GM21786 (cell line): Measurements from ENCODE around the gene CDK14.
A peak's percentile ranks its signal among the peaks of the same experiment; 100 is the strongest.

Experiments used
- ATAC-seq: cut with Tn5 transposase; IDR thresholded peaks from one replicate; pipeline ENCODE4 v1.9.1; 2021; ENCODE audit not compliant: unreplicated experiment

CDK14 gene

DNA sequence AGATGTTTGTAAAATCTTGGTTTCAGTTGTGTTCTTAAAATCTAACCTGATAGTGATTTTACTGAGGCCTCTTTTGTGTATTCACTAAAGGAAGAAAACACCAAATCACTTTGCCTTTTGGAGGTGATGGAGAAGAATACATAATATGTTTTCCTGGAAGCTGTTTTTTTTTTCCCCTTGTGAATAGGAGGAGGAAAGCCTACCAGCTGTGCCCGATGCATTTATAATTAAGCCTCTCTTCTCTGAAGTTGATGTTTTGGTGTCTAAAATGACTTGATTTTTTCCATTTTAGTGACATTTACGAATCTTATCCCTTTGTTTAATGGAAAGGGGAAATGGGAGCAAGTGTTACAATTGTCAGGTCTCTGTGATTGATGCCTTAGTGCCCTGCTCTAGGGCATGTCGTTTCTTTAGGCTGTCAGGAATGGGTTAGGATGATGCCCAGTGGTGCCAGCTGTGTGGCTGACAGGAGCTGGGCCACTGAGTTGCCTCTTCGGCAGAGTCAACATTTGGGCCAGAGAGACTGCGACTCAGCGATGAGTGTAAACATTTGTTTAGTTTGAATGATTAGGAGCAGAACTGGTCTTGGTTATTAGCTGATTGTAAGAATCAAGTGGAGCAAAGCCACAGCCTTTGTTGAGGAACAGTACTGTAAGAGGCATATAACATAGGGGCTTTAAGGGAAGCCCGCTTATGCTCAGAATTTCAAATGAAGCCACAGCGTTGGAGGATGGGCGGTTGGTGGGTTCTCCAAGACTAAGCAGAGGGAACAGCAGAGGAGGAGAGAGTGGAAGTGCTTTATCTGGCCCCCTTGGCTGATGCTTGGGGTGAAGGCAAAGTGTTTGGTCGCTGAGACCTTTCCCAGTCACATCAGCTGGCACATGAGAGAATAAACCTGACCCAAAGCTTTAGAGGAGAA lies 81.6 kb downstream of the CDK14 start:
- no peak for ATAC-seq

DNA sequence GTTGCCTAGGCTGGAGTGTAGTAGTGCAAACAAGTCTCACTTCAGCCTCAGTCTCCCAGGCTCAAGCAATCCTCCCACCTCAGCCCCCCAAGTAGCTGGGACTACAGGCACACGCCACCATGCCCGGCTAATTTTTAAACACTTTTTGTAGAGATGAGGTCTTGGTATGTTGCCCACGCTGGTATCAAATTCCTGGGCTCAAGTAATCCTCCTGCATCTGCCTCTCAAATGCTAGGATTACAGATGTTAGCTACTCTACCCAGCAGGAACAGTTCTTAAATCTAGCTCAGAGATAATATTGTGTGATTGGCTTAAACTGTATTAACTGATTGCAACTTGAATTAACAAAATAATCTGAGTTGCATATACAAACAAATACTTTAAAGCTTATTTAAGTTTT lies 82.9 kb downstream of the CDK14 start:
- no peak for ATAC-seq

DNA sequence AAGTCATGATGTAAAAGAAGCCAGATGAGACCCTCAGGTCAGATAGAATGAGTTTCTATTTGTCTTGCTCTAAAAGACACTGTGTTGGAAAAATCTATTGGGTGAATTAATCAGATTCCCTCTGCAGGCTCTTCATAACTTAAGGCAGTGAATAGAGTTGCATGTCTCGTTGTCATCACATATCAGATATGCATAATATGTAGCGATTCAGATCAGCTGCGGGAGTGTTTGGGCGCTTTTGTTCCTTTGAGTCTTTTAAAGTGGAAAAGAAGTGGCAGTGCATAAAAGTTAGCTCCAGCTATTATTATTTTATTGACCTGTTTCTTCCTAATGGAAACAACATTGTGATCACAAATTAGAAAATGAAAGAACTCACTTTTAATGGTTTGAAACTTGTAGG lies 84.4 kb downstream of the CDK14 start:
- ATAC-seq: no peak

DNA sequence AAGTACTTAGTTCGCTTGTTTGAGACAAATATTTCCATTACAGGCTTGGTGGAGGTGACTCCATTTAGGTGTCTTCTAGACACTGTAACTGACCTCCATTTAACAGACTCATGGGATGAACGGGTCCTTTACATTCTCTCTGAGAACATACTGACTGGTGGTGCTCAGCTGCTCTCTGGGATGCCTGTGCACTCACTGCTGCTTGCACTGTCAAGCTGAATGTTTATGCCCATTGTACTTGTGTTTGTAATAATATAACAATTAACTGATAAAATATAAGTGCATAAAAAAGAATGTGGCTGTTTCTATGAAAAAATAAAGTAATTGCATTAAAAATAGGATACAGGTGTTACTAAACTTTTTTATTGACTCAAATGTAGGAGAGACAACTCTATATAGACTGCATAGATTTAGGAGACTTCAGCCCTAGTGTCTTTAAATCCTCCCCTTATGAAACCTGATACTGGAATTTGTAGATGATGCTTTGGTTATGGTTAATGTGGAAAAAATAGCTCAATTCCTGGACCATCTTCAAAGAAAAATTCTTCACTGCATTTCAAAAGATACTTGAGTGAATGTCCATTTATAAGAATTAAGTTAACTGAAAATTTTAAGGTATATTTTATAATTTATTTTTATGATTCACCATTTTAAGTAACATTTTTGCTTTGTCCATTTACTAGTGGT lies 85.4 kb downstream of the CDK14 start:
- no peak for ATAC-seq

DNA sequence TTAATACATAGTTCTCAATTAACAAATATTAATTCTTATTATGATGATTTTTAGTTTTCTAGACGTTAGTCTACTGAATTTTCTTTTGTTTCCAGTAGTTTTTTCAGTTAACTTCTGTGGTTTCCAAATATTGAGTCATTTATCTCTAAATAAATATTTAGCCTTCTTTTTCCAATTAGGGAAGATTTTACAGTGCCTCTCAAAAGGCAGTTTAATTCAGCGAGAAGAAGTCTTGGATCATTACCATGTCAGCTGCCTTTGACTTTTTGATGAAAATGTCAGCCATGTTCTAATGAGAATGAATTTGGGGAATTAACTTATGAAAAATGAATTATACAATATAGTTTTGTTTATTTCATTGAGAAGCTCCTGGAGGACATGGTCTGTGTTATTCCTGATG lies 90.0 kb downstream of the CDK14 start:
- no peak for ATAC-seq

DNA sequence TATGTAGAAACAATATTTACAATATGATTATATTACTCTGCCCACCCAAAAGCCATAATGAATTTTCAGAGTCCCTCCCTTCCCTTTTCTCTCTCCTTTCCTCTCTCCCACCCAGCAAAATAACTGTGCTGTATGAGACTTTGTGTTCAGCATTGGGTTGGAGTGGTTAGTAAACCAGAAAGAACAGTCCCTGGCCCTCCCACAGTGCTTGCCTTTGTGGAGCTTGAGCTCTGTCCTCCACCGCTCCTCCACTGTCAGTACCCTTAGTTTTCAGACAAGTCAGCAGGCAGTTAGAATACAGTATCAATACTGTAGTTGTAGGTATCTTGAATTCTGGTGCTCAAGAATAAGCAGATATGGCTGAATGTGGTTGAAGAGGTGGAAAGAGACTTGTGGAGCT lies 92.7 kb downstream of the CDK14 start:
- ATAC-seq: no peak

DNA sequence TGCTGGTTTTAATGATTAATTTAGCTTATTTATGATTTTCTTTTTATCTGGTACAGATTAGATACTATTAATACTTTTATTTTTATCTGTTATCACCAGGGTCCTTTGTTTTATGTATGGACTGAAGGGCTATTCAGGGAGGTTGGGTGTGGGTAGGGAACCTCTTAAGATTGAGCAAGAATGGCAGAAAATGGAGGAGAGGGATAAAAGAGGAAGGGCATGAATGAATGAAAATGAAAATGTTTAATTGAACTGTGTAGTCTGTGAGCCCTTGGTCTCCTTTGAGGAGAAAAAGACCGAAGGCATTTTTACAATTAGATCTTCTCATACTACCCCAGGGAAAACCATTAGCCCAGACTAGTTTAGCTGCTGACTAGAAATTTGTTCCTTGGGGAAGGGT lies 93.1 kb downstream of the CDK14 start:
- no peak for ATAC-seq

DNA sequence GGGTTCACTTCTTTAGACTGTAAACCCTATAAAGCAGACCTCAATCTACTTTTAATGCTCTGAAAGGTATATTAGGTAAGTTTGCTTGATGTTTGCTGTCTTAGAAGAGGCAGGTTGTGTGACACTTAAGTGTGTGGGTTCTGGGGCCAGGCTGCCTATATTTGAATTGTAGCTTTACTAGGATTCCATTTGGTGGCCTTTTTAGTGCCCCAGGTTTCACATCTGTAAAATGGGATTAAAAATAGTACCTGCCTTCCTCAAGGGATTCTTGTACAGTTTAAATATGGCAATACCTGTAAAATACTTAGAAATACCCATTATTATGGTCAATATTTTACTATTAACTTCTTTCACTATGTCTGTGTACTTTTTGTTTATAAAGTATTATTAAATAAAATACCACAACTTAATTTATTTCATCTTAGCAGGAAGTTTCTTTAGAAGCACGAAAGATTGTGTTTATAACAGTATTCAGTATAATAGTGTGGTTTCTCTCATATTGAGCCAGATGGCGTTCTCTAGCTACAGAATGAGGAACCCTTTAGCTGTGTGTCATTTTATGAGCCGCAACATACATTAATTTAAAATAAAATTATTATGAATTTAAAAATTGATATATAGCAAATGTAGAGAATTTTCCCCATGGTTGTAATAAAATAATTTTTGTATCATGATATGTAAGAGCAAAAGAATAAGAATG lies 94.2 kb downstream of the CDK14 start:
- ATAC-seq: no peak

DNA sequence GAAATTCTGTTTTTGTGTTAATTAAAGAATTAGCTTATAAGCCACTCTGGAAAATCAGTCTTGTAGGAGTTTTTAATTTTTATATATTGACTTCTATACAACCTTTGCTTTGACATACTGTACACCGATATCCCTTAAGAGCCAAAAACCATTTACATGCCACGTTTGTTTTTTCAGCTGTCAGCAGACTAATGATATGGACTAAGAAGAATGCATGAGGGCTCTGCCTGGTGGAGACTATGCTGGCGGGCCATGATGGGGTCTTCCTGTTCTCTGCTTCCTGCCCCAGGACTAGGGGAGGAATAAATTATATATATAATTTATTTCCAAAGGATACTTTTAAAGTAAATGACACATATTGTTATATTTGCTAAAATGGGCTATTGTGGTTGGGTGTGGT lies 96.3 kb downstream of the CDK14 start:
- ATAC-seq: no peak

DNA sequence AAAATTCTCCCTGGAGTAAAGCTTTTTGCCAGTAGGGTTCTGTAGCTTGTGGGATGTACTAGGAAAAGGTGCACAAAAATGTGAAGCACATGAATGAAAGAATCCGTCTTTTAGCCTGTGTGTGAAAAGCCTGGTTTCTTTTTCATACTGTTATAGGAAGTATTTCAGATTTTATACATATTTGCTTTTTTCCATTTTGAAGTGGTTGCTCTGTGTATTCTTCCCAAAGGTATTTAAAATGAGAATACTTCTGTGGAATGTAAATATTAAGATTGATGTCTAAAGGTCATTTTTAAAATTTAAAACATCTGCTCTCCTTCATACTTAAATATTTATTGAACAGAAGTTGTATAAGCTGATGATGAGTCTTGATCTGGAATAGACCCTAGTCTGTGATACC lies 96.8 kb downstream of the CDK14 start:
- ATAC-seq: no peak

DNA sequence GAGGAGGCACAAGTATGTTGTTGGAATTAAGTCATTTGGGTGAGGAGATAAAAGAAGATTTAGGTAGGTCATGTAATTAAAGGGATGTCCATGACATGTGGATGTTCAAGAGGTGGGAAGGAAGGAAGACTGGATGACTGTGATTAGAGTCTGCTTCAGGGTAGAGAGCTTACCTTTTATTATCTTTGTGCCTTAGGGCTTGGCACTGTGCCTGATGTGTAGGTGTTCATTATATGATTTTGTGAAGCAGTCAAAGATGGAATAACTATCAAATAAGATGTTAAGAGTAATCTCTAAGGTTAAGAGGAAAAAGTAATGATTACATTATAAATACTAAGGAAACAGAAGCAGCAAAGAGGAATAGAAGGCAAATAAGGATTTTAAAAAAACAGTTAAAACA lies 97.8 kb downstream of the CDK14 start:
- ATAC-seq: no peak

DNA sequence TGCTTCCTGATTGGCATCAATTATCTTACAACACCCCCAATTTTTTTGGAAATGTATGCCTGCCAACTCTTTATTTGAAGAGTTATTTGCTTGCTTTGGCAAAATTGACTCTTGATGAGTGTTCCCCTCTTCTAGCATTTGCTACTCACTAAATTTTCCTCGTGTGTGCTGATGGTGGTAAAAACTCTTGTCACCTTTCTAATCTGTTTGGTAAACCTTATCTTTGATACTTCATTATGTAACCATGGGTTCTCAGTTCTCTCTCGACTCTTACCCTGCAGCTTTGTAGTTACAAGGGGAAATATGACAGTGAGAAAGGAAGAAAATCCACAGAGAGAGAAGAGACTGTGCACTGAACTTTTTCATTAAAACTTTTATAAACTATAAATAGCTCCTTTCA lies 102.5 kb downstream of the CDK14 start:
- ATAC-seq: no peak

DNA sequence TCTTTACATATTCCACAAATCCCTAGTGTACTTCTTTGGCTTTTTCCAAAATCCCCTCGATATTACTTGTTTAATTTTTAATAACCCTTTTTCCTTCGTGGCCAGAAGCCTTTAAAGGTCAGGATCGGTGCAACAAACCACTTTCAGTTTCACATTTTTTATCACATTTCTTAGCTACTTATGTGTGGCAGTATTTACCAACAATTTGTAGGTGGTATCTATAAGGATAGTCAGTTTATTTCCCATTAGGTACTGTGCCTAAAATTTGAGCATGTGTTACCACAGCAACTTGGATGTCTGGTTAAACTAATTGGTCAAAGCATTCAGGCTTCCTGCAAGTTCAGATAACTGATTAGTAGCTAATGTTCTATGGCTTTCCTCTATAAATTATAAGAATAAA lies 104.9 kb downstream of the CDK14 start:
- no peak for ATAC-seq

DNA sequence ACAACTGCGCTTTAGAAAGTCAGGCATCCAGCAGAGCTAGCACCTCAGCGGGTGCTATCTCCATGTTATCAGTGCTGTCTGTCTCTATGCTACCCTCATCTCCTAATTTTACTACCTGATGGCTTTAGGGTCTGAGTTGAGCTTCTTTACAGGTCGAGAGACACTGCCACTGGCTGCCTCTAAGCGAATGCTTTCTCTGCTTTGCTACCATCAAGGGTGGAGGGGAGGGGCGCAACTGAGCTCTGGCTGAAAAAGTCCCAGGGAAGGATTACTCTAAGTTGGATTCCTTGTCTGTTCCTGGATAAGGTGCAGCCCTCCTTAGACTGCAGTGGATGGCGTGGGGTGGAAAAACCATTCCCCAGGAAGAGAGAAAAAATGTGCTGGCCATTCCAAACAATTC lies 105.7 kb downstream of the CDK14 start:
- no peak for ATAC-seq

DNA sequence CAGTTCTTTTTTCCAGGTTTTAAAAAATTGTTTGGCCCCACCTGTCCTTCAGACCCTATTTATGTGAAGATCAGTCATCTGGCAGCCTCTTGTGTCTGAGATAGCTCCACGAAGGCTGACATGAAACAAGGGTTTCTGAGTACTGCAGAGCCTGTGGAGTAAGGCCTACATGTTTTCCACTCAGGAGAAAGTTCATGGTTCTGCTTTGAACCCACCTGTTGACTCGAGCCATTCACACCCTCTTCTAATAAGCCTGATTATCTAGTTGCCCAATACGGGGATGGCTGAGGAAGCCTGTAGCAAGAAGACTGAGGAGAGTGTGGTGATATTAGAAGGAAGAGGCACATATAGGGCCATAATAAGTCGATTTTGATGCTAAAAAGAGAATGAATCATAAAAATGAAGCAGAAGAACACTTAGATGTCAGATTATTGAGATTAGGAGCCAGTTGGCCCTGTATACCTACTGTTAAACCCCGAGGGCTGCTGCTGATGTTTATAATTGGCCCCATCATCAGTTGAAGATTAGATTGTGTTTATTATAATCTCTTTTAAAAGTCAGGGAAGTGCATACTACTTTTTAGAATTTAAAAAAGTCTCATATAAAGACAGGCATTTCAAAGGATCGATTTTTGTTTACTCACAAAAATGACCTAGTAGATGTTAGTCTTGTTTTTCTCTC lies 109.4 kb downstream of the CDK14 start:
- no peak for ATAC-seq

DNA sequence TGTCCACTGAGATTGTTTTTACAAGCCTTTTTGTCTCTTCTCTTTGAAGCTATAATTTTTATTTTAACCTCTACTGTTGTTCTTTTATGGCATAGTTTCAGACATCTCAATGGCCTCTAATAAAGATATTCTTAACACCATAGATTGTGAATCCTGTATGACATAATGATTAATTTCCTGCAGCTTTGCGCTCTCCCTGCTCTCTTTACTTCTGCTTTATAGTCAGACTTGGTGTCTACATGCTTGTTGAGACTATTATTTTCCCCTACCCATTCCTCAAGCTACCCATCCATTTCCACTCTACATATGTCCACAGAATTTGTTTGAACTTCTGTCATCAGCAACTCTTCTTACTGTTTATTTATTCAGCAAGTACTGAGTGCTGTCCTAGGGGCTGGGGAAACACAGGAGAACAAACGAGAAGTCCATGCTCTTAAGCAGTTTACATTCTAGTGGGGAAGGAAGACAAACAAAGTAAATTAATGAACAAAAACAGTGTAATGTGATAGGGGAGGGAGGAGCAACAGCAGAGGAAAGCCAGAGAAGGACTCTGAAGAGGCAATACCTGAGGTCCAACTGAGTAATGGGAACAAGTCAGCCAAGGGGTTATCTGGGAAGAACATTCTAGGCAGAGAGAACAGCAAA lies 110.1 kb downstream of the CDK14 start:
- no peak for ATAC-seq

DNA sequence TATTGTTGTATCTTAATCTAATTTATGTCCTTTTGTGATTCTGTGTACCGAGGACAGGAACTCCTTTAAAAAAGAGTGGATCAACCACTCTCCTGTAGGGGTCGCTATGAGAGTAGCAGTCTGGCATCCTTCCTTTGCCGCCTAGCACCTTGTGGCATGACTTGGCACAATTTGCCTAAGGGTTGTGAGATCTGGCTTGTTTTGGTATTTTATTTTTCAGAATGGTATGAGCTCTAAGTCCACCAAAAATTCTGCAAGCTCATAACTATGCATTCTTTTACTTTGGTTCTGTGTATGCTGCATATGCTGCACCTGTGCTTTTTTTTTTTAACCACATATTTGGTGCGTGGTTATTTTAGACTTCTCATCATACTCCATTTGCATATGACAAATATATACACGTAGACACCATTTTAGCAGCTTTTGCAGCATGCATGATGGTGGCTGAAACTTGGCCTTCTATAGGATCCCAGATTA lies 112.8 kb downstream of the CDK14 start:
- ATAC-seq: peak; percentile 56

DNA sequence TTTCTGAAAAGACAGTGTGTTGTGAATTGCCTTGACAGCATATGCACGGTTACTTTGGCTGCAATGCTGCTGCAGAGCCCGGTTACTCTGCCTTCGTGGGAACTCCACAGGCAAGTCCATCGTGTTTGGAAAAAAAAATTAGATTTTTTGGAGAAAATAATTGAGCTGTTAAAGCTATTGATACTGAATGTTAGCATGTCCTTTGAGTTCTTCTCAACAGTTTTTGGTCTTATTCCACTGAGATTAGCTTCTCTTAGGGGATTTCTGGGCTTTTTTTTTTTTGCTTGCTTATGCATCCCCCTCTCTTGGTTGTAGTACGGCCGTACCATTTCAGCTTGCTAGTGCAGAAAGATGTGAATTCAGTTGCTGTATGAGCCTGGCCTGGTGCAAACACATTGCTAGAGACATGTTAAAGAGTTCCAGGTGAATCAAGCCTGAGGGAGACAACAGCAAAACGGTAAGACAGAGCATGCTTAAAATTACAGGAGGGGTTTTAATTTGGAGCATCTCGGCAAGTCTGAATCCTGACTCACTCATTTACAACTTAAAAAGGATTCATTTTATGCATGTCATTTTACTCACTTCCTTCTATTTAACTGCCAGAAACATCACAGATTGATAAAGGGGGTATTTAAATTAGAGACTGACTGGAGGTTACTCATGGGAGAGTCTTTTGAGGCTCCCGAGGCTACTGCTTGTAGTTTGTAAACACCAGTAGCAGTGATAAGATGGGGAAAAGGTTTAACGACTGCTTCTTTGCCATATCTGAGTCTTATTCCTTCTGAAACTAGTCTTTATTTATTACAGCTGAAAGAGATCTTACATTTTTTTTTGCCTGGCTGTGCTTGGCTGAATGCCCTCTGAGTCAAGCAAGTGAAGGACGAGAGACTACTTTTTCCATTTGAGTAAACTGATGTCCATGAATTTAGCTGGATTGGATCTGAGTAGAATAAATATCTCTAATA lies 113.7 kb downstream of the CDK14 start:
- ATAC-seq: peak; percentile 46

DNA sequence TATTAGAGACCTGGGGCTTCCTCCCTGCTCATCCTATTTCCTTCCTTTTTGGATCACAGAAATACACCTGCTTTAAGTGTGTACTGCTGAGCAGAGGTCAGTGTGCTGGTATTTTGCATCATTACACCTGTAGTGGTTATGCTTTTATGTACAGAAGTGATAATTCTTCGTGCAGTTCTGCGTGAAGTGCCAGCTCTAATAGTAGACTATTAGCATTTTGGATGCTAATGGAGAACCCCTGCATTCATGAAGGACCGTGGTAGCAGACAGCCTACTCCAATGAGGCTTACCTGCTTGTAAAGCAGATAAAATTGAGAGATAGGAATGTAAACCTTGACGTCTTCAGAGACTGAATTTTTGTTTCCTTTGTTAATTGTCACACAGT lies 114.3 kb downstream of the CDK14 start:
- ATAC-seq: peak; percentile 5

DNA sequence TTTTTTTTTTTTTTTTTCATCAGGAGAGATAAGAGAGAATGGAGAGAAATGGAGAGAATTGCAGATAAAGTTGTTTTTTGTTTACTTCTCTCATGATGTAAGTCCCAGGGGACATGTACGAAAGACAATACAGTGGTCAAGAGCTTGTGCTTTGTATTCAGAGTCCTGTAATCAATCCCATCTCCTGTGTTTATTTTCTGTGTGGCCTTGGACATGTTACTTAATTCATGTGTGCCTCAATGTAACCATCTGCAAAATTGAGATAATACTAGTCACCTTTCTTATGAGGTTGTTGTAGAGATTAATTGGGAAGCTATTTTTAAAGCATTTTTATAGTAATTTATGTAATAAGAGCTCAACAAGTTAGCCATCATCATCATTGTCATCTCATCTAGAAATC lies 117.5 kb downstream of the CDK14 start:
- no peak for ATAC-seq
